ENCODE results near the gene SELENBP1.
"Not testable (repeated sequence)": the region's sequence is repeated elsewhere in the genome, so short reads cannot be mapped to it uniquely, and the experiment has no call there.

SELENBP1 gene

GRCh38 chr1:151399324-151400171, 27.0 kb upstream of the SELENBP1 start, which contains the start of gene PSMB4:
PSMB4 (plus strand) TSS chr1:151399573; CDS start chr1:151399588, 15 bp downstream.
- peak; percentile 37 for TF ChIP-seq CTCF (IDR thresholded peaks at IDR 0.05)
- Histone ChIP-seq H3K4me1 (peaks cover 6% of the 10 kb centered on the region), H3K9me3 (ENCODE audit: control insufficient read depth, low read length) (no peaks in the 10 kb centered on the region)

DNA sequence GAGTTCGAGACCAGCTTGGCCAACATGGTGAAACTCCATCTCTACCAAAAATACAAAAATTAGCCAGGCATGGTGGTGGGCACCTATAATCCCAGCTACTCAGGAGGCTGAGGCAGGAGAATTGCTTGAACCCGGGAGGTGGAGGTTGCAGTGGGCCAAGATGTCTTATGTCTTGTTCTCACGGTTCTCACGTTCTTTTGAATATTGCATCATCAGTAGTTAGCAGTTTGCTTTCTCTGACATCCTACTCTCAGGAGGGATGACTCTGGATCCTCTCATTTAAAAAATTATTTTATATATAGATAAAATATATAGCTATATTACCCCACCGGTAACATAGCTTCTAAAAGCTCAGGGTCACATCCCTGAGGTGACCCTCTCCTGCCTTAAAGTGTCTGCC, 23.8 kb upstream of the SELENBP1 start:
- not testable (repeated sequence) for H3K36me3 ChIP-seq (ENCODE audit: control insufficient read depth, insufficient read depth, low read length); H3K4me2 ChIP-seq (ENCODE audit: low read length); H3K27me3 ChIP-seq (ENCODE audit: control insufficient read depth, insufficient read depth, low read length); H3K27ac ChIP-seq; H3K4me3 ChIP-seq (ENCODE audit: low read depth, low read length); H3K9ac ChIP-seq; H3K79me2 ChIP-seq; H3K4me1 ChIP-seq; H3K9me3 ChIP-seq (ENCODE audit: control insufficient read depth, low read length); H2AFZ ChIP-seq

More at GRCh38 chr1:151399324-151400171, 27.0 kb upstream of the SELENBP1 start, which contains the start of gene PSMB4:
- peak within 1 kb of the TSS; percentile 83 for H3K27ac ChIP-seq
- no peaks in the 10 kb centered on the region for H3K27me3 ChIP-seq (ENCODE audit: control insufficient read depth, insufficient read depth, low read length)
- peak within 1 kb of the TSS; percentile 94 for H3K4me3 ChIP-seq (ENCODE audit: low read depth, low read length)
- H3K9ac ChIP-seq = peak within 1 kb of the TSS; percentile 53
- H2AFZ ChIP-seq = peak within 1 kb of the TSS; percentile 70
- no peaks in the 10 kb centered on the region for H3K36me3 ChIP-seq (ENCODE audit: control insufficient read depth, insufficient read depth, low read length)
- peak within 1 kb of the TSS; percentile 86 for H3K4me2 ChIP-seq (ENCODE audit: low read length)
- H3K79me2 ChIP-seq = peaks cover 6% of the 10 kb centered on the region

DNA sequence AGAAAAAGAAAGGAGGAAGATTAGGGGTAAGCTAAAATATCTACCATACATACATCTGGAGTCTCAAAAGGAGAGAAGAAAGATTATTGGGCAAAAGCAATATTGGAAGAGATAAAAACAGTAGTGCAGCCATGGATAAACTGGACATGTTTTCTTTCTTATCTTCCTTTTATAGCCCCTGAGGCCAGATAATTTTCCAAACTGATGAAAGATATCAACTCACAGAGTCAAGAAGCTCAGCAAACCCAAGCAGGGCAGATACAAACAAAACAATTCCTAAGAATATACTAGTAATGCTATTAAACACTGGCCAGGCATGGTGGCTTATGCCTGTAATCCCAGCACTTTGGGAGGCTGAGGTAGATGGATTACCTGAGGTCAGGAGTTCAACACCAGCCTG, 21.1 kb upstream of the SELENBP1 start:
- H3K4me1 ChIP-seq = no peaks in the 10 kb centered on the region
- H3K4me3 ChIP-seq (ENCODE audit: low read depth, low read length) = no peak overlapping the region
- H3K27ac ChIP-seq = no peak overlapping the region
- no peaks in the 10 kb centered on the region for H3K79me2 ChIP-seq
- H3K36me3 ChIP-seq (ENCODE audit: control insufficient read depth, insufficient read depth, low read length) = no peaks in the 10 kb centered on the region
- H3K27me3 ChIP-seq (ENCODE audit: control insufficient read depth, insufficient read depth, low read length) = no peaks in the 10 kb centered on the region
- no peak overlapping the region for H3K9ac ChIP-seq
- H3K4me2 ChIP-seq (ENCODE audit: low read length) = no peak overlapping the region
- H2AFZ ChIP-seq = no peak overlapping the region
- no peak for TF ChIP-seq CTCF (IDR thresholded peaks at IDR 0.05)
- no peaks in the 10 kb centered on the region for H3K9me3 ChIP-seq (ENCODE audit: control insufficient read depth, low read length)

DNA sequence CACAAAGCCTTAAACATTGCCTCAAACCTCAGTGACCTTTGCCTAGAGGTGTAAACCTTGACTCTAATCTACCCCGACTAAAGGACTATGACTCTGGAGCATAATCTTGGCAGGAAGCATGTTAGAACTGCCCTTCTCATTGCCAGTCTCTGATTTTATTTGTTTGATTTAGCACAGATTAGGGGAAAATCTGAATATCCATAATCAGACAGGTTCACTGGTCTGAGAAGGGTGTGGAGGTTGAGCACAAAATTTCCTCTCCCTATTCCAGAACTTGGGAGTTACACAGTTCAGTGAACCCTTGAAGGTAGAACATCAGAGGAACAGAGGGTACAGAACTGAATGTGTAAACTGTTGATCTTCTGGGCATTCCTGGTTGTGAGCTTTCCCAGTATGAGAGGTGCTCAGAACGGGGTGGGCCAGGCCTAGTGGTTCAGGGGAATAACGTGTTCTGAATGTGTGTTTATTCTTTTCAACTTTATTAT, 18.6 kb upstream of the SELENBP1 start:
- no peak overlapping the region for H3K9ac ChIP-seq
- no peaks in the 10 kb centered on the region for H3K4me1 ChIP-seq
- no peak overlapping the region for H2AFZ ChIP-seq
- H3K4me3 ChIP-seq (ENCODE audit: low read depth, low read length) = no peak overlapping the region
- no peak for TF ChIP-seq CTCF (IDR thresholded peaks at IDR 0.05)
- no peak overlapping the region for H3K27ac ChIP-seq
- no peaks in the 10 kb centered on the region for H3K9me3 ChIP-seq (ENCODE audit: control insufficient read depth, low read length)
- H3K4me2 ChIP-seq (ENCODE audit: low read length) = no peak overlapping the region
- no peaks in the 10 kb centered on the region for H3K27me3 ChIP-seq (ENCODE audit: control insufficient read depth, insufficient read depth, low read length)
- H3K79me2 ChIP-seq = no peaks in the 10 kb centered on the region
- no peaks in the 10 kb centered on the region for H3K36me3 ChIP-seq (ENCODE audit: control insufficient read depth, insufficient read depth, low read length)

DNA sequence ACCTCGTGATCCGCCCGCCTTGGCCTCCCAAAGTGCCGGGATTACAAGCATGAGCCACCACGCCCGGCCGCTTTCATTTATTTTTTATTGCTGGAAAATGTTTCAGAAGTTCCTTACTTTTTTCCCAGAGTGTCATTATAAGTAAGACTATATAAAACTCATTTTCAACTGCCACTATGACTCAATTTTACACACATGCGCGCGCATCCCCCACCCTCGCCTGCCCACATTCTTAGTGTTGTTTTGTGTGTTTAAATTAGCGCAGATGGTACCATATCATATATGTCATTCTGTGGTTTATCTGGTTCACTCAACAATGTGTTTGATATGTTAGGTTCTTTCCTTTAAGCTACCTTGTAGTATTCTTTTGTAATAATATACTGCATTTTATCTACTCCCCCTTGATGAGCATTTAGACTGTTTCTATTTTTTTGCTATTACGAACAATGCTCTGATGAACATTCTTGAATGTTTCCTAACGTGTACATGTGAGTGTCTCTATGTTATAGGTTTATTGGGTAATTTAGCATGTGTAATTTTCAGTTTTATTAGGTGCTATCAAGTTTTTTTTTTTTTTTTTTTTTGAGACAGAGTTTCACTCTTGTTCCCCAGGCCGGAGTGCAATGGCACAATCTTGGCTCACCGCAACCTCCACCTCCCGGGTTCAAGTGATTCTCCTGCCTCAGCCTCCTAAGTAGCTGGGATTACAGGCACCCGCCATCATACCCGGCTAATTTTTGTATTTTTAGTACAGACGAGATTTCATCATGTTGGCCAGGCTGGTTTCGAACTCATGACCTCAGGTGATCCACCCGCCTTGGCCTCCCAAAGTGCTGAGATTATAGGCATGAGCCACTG, 17.9 kb upstream of the SELENBP1 start:
- not testable (repeated sequence) for H3K4me3 ChIP-seq (ENCODE audit: low read depth, low read length); H3K9ac ChIP-seq; H3K9me3 ChIP-seq (ENCODE audit: control insufficient read depth, low read length); H3K4me2 ChIP-seq (ENCODE audit: low read length); H3K4me1 ChIP-seq; H3K27ac ChIP-seq; H3K27me3 ChIP-seq (ENCODE audit: control insufficient read depth, insufficient read depth, low read length); H3K79me2 ChIP-seq; H3K36me3 ChIP-seq (ENCODE audit: control insufficient read depth, insufficient read depth, low read length); H2AFZ ChIP-seq
